HG03045 (cell line): Measurements from ENCODE around the gene ADAMTS3.
"Not testable (repeated sequence)": the region's sequence is repeated elsewhere in the genome, so short reads cannot be mapped to it uniquely, and the experiment has no call there.

Source experiments
- ATAC-seq: cut with Tn5 transposase; IDR thresholded peaks from one replicate; pipeline ENCODE4 v1.9.1; 2021; ENCODE audit warnings: mild to moderate bottlenecking, moderate library complexity; ENCODE audit not compliant: unreplicated experiment

The ADAMTS3 gene

GRCh38 chr4:72484981-72485380, 84.0 kb downstream of the ADAMTS3 start:
- ATAC-seq, result no peak

GRCh38 chr4:72473434-72473900, 95.6 kb downstream of the ADAMTS3 start:
- no peak for ATAC-seq

GRCh38 chr4:72471816-72472215, 97.2 kb downstream of the ADAMTS3 start:
- ATAC-seq, result no peak

- ATAC-seq, result no peak
Observed at GRCh38 chr4:72468904-72469502, 100.0 kb downstream of the ADAMTS3 start.

GRCh38 chr4:72467633-72468032, 101.4 kb downstream of the ADAMTS3 start:
- no peak for ATAC-seq

- ATAC-seq, result no peak
Observed at GRCh38 chr4:72463724-72464123, 105.3 kb downstream of the ADAMTS3 start.

- ATAC-seq, result no peak
Observed at GRCh38 chr4:72457158-72457557, 111.9 kb downstream of the ADAMTS3 start.

- no peak for ATAC-seq
Observed at GRCh38 chr4:72451349-72451748, 117.7 kb downstream of the ADAMTS3 start.

- ATAC-seq, result no peak
Observed at GRCh38 chr4:72449705-72450104, 119.3 kb downstream of the ADAMTS3 start.

- no peak for ATAC-seq
Observed at GRCh38 chr4:72448231-72448630, 120.8 kb downstream of the ADAMTS3 start.

GRCh38 chr4:72446353-72447055, 122.5 kb downstream of the ADAMTS3 start:
- ATAC-seq, result no peak

GRCh38 chr4:72444092-72444491, 124.9 kb downstream of the ADAMTS3 start:
- no peak for ATAC-seq

GRCh38 chr4:72442715-72443114, 126.3 kb downstream of the ADAMTS3 start:
- no peak for ATAC-seq

GRCh38 chr4:72442147-72442546, 126.9 kb downstream of the ADAMTS3 start:
- ATAC-seq, result no peak

- no peak for ATAC-seq
Observed at GRCh38 chr4:72440386-72440785, 128.6 kb downstream of the ADAMTS3 start.

GRCh38 chr4:72432975-72433374, 136.0 kb downstream of the ADAMTS3 start:
- no peak for ATAC-seq

- ATAC-seq, result no peak
Observed at GRCh38 chr4:72432282-72432681, 136.7 kb downstream of the ADAMTS3 start.

- no peak for ATAC-seq
Observed at GRCh38 chr4:72430988-72431387, 138.0 kb downstream of the ADAMTS3 start.

GRCh38 chr4:72430050-72430449, 139.0 kb downstream of the ADAMTS3 start:
- ATAC-seq, result no peak

- ATAC-seq, result no peak
Observed at GRCh38 chr4:72429397-72429889, 139.6 kb downstream of the ADAMTS3 start.

GRCh38 chr4:72427057-72427456, 142.0 kb downstream of the ADAMTS3 start:
- ATAC-seq, result no peak

GRCh38 chr4:72425908-72426307, 143.1 kb downstream of the ADAMTS3 start:
- not testable (repeated sequence) for ATAC-seq
